Smooth muscle cell of trachea (primary cell): ENCODE measurements around the gene HPGD. TPM values are rescaled to one million over a fixed set of nuclear protein-coding genes. Genes with fewer than 3 reads are reported as not detected.

Experiments used
- total RNA-seq: library from RNA; depleted of rRNA; stranded (reverse); fragments of >200 nt; gene quantifications from 2 replicates; pipeline ENCODE4 v1.2.1, GENCODE V29; 2014

Gene HPGD
- total RNA-seq: 0.33 and 0.44 TPM in 2 replicates

DNA sequence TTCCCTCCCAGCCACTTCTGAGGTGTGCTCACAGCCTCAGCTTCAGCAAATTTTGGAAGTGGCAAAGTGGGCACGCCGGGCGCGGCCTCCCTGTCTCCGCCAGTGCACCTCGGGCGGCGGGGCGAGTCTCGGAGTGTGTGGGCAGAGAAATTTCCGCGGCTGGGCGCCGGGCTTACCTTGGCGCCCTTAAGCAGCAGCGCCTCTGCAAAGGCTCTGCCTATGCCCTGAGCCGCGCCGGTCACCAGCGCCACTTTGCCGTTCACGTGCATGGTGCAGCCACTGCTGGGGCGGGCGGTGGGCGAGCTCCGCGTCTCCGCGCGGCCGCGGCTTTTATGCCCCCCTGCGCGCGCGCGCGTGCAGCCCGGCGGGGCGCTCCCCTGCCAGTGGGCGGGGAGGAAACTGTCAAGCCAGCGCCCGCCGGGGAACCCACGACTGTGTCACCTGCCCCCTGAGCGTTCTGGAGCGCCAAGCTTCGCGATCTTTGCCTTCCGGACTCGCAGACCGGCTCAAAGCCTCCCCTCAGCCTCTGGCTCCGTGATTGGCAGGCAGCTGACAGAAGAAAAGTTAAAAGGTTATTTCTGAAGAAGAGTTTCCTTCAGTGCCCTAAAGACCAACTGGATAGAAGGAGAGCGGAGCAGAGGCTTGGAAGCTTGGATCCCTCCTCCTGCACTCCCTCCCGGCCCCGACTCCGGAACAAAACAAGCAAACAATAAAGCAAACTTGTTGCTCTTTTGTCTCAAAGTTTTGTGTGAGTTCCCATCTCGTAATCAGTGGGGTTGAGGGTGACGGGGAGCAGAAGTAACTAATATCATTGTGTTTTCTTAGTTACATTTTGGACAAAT lies at the start of gene HPGD:
TSS of gene HPGD (minus strand) at position 306 of the 842 bp plus-strand sequence. CDS start at position 269, 37 bp downstream.

Other genes starting within 250 kb of the HPGD start
- gene FBXO8, start 238.8 kb downstream of the HPGD start, total RNA-seq: 36.6 and 50.6 TPM in 2 replicates
- 8.9 and 21.8 TPM in 2 replicates for gene CEP44, start 238.6 kb downstream of the HPGD start, total RNA-seq